CD4-positive, CD25-positive, alpha-beta regulatory T cell (primary cell): Measurements from ENCODE around the gene DYNLT2. TPM values are rescaled to one million over a fixed set of nuclear protein-coding genes. Genes with fewer than 3 reads are reported as not detected.
A peak's percentile ranks its signal among the peaks of the same experiment; 100 is the strongest.
"Not testable (repeated sequence)": the region's sequence is repeated elsewhere in the genome, so short reads cannot be mapped to it uniquely, and the experiment has no call there.

Experiments
- ATAC-seq, 2 donors: fragments of 150-1000 bp; cut with Tn5 transposase; one replicate each; pipeline ENCODE4 v1.10.0; 2021; ENCODE audit warnings: low read depth in 2 of 2, moderate number of reproducible peaks in 2 of 2, moderate library complexity in 1 of 2
- DNase-seq, 3 donors: peaks; one replicate each; pipeline versions ENCODE4 v3.0.0 to v3.0.0-alpha.2; 2012 to 2022; ENCODE audit warnings: mixed read lengths in 1 of 3
- H3K27ac ChIP-seq: one replicate; pipeline ENCODE4 v1.7.0; 2013; ENCODE audit warnings: mild to moderate bottlenecking, low read length; ENCODE audit not compliant: insufficient read depth, poor library complexity, severe bottlenecking
- H3K27me3 ChIP-seq: one replicate; pipeline ENCODE4 v1.7.0; 2013; ENCODE audit warnings: low read length; ENCODE audit not compliant: control insufficient read depth, insufficient read depth
- H3K36me3 ChIP-seq: one replicate; pipeline ENCODE4 v1.7.0; 2013; ENCODE audit warnings: mild to moderate bottlenecking, low read length, moderate library complexity; ENCODE audit not compliant: control insufficient read depth, insufficient read depth
- H3K4me1 ChIP-seq: 2 replicates; pipeline ENCODE4 v1.7.0; 2013; ENCODE audit warnings: mild to moderate bottlenecking, low read length; ENCODE audit not compliant: insufficient read depth, control insufficient read depth, poor library complexity, severe bottlenecking
- H3K4me3 ChIP-seq: one replicate; pipeline ENCODE4 v1.7.0; 2013; ENCODE audit warnings: low read depth, mild to moderate bottlenecking, low read length, moderate library complexity
- H3K9me3 ChIP-seq, 2 experiments: 1 replicate in 1 of 2; 2 replicates in 1 of 2; pipeline ENCODE4 v1.7.0; 2013; ENCODE audit warnings: low read length in 2 of 2, mild to moderate bottlenecking in 1 of 2, moderate library complexity in 1 of 2; ENCODE audit not compliant: control insufficient read depth in 2 of 2
- H3K27ac Mint-ChIP-seq, 3 donors: one replicate each; pipeline ENCODE4 v1.8.0; 2020 to 2022; ENCODE audit warnings: mild to moderate bottlenecking in 3 of 3, mixed read lengths in 3 of 3, moderate library complexity in 2 of 3
- H3K27me3 Mint-ChIP-seq: one replicate; pipeline ENCODE4 v1.8.0; 2022; ENCODE audit warnings: mild to moderate bottlenecking, mixed read lengths
- H3K36me3 Mint-ChIP-seq: one replicate; pipeline ENCODE4 v1.8.0; 2020; ENCODE audit warnings: mixed read lengths
- H3K4me1 Mint-ChIP-seq, 4 donors: one replicate each; pipeline ENCODE4 v1.8.0; 2020 to 2022; ENCODE audit warnings: mixed read lengths in 4 of 4, mild to moderate bottlenecking in 1 of 4
- H3K4me3 Mint-ChIP-seq, 4 donors: one replicate each; pipeline ENCODE4 v1.8.0; 2020 to 2022; ENCODE audit warnings: mild to moderate bottlenecking in 4 of 4, mixed read lengths in 4 of 4, moderate library complexity in 3 of 4
- H3K9me3 Mint-ChIP-seq, 7 donors: one replicate each; pipeline ENCODE4 v1.8.0; 2020 to 2022; ENCODE audit warnings: mixed read lengths in 7 of 7, mild to moderate bottlenecking in 3 of 7, moderate library complexity in 2 of 7
- polyA plus RNA-seq, 4 donors: library from polyadenylated mRNA; unstranded; fragments of 300-500 nt; fragmentation: Illumina TruSeq; gene quantifications; one replicate each; pipeline ENCODE4 v1.2.3, GENCODE V29; 2021
- total RNA-seq: library from RNA; stranded (reverse); gene quantifications from one replicate; pipeline ENCODE4 v1.2.3, GENCODE V29; 2022

The DYNLT2 gene
- total and polyA plus RNA-seq, 5 donors from 2014 or later = 0.48 to 3.9 (median 1.1) TPM

GRCh38 chr6:169766921-169767736 lies 15.8 kb upstream of the DYNLT2 start:
- Histone ChIP-seq H3K36me3 (peaks cover 70% of the 10 kb centered on the region), H3K27me3 (no peaks in the 10 kb centered on the region), H3K9me3 (no peaks in the 10 kb centered on the region), H3K4me1 (no peaks in the 10 kb centered on the region), H3K4me3 (no peak overlapping the region), H3K27ac (no peak overlapping the region)
- ATAC-seq = no peak
- no peak overlapping the region for H3K4me3 Mint-ChIP-seq
- peaks cover 0 to 3% (median 0%) of the 10 kb centered on the region in 4 donors for H3K4me1 Mint-ChIP-seq
- H3K9me3 Mint-ChIP-seq = no peaks in the 10 kb centered on the region
- no peaks in the 10 kb centered on the region for H3K27me3 Mint-ChIP-seq
- H3K27ac Mint-ChIP-seq = peak overlapping the region in 1 of 3 donors; percentile 22
- no peak for DNase-seq
- H3K36me3 Mint-ChIP-seq = peaks cover 38% of the 10 kb centered on the region

GRCh38 chr6:169766232-169766631 lies 14.9 kb upstream of the DYNLT2 start:
- Mint-ChIP-seq H3K9me3 (no peaks in the 10 kb centered on the region), H3K4me1 (peaks cover 0 to 3% (median 0%) of the 10 kb centered on the region in 4 donors), H3K4me3 (no peak overlapping the region), H3K36me3 (peaks cover 35% of the 10 kb centered on the region), H3K27ac (no peak overlapping the region), H3K27me3 (no peaks in the 10 kb centered on the region)
- ATAC-seq (no peak), DNase-seq (no peak)
- H3K27me3 ChIP-seq = no peaks in the 10 kb centered on the region
- H3K4me1 ChIP-seq = no peaks in the 10 kb centered on the region
- no peak overlapping the region for H3K27ac ChIP-seq
- no peak overlapping the region for H3K4me3 ChIP-seq
- peaks cover 70% of the 10 kb centered on the region for H3K36me3 ChIP-seq
- H3K9me3 ChIP-seq = no peaks in the 10 kb centered on the region

GRCh38 chr6:169765789-169766188 lies 14.4 kb upstream of the DYNLT2 start:
- not testable (repeated sequence) for H3K27me3 ChIP-seq, H3K9me3 Mint-ChIP-seq, H3K9me3 ChIP-seq, ATAC-seq, H3K27me3 Mint-ChIP-seq, H3K4me3 Mint-ChIP-seq, H3K27ac Mint-ChIP-seq, H3K4me1 ChIP-seq, H3K4me1 Mint-ChIP-seq, H3K27ac ChIP-seq, H3K4me3 ChIP-seq, DNase-seq
- peaks cover 36% of the 10 kb centered on the region for H3K36me3 Mint-ChIP-seq
- H3K36me3 ChIP-seq = peaks cover 74% of the 10 kb centered on the region

DNA sequence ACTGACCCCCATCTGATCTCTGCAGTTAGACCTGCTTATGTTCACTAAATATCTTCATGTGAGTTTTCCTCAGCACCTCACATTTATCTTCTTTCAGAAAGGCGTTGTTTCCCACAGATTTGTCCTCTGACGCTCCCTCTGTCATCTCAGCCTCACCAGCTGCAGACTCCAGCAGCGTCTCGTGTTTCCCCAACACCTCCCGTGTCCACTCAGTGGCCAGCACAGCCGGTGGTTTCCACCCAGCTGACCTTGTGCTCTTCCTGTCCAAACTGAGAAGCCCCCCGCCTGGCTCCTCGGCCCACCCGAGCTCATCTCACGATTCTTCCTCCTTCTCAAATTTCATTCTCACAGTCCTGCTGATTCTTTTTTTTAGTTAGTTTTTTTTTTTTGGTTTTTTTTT lies 12.5 kb upstream of the DYNLT2 start:
- Mint-ChIP-seq H3K4me1 (peaks cover 0 to 3% (median 0%) of the 10 kb centered on the region in 4 donors), H3K36me3 (peaks cover 49% of the 10 kb centered on the region), H3K27ac (no peak overlapping the region), H3K9me3 (no peaks in the 10 kb centered on the region), H3K4me3 (no peak overlapping the region), H3K27me3 (no peaks in the 10 kb centered on the region)
- no peaks in the 10 kb centered on the region for H3K9me3 ChIP-seq
- ATAC-seq (no peak), DNase-seq (no peak)
- peaks cover 81% of the 10 kb centered on the region for H3K36me3 ChIP-seq
- no peak overlapping the region for H3K4me3 ChIP-seq
- H3K27me3 ChIP-seq = no peaks in the 10 kb centered on the region
- no peak overlapping the region for H3K27ac ChIP-seq
- H3K4me1 ChIP-seq = no peaks in the 10 kb centered on the region

DNA sequence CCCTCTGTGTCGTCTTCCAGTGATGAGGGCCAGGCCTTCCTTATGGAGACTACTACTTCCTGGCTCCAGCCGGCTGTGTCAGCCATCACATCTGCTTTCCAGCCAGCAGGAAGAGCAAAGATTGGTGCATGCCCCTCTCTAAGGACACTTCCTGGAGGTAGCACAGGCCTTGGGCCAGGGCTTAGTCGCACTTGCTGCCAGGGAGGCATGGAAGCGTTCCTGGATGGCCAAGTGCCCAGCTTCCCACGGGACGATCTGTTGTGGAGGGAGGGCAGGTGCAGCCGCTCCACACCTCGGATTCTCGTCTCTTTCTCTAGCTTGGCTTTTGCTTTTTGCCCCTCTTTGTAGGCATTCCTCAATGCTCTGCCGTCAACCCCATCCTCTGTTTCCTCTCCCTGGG lies 11.9 kb upstream of the DYNLT2 start:
- Histone ChIP-seq H3K4me3 (no peak overlapping the region), H3K9me3 (no peaks in the 10 kb centered on the region), H3K36me3 (peaks cover 78% of the 10 kb centered on the region), H3K4me1 (no peaks in the 10 kb centered on the region), H3K27me3 (no peaks in the 10 kb centered on the region), H3K27ac (no peak overlapping the region)
- Mint-ChIP-seq H3K36me3 (peaks cover 54% of the 10 kb centered on the region), H3K27ac (no peak overlapping the region), H3K9me3 (no peaks in the 10 kb centered on the region), H3K27me3 (no peaks in the 10 kb centered on the region), H3K4me1 (peaks cover 0 to 3% (median 0%) of the 10 kb centered on the region in 4 donors), H3K4me3 (no peak overlapping the region)
- no peak for ATAC-seq
- no peak for DNase-seq

- DNase-seq = no peak
- H3K4me1 Mint-ChIP-seq = peaks cover 9 to 32% (median 22%) of the 10 kb centered on the region in 4 donors
- no peaks in the 10 kb centered on the region for H3K27me3 ChIP-seq
- H3K27me3 Mint-ChIP-seq = no peaks in the 10 kb centered on the region
- no peak for ATAC-seq
- H3K4me1 ChIP-seq = peaks cover 19% of the 10 kb centered on the region
- H3K4me3 ChIP-seq = no peak overlapping the region
- peaks cover 28% of the 10 kb centered on the region for H3K36me3 ChIP-seq
- no peaks in the 10 kb centered on the region for H3K9me3 Mint-ChIP-seq
- H3K9me3 ChIP-seq = no peaks in the 10 kb centered on the region
- peak overlapping the region in 1 of 4 donors; percentile 54 for H3K4me3 Mint-ChIP-seq
- H3K36me3 Mint-ChIP-seq = peaks cover 38% of the 10 kb centered on the region
- H3K27ac Mint-ChIP-seq = no peak overlapping the region
- no peak overlapping the region for H3K27ac ChIP-seq
These were observed 3.8 kb upstream of the DYNLT2 start for GRCh38 chr6:169755162-169755561.

- Histone ChIP-seq H3K27ac (peak overlapping the region; percentile 94), H3K9me3 (no peaks in the 10 kb centered on the region), H3K4me1 (peaks cover 20% of the 10 kb centered on the region), H3K27me3 (no peaks in the 10 kb centered on the region), H3K4me3 (peak overlapping the region; percentile 78), H3K36me3 (peaks cover 6% of the 10 kb centered on the region)
- Mint-ChIP-seq H3K4me3 (peak overlapping the region; percentile 91 to 100 (median 92)), H3K4me1 (peaks cover 15 to 41% (median 28%) of the 10 kb centered on the region in 4 donors), H3K27me3 (peaks cover 7% of the 10 kb centered on the region), H3K27ac (peak overlapping the region; percentile 94 to 99 (median 95)), H3K9me3 (peaks cover 0 to 3% (median 0%) of the 10 kb centered on the region in 7 donors), H3K36me3 (peaks cover 16% of the 10 kb centered on the region)
- peak in 1 of 2 donors; percentile 13 for ATAC-seq
- DNase-seq = no peak
These were observed 777 bp upstream of the DYNLT2 start for GRCh38 chr6:169752074-169752623.
